Esophagus muscularis mucosa (tissue), 4 donors: Measurements from ENCODE around the gene BAG2.

ENCODE experiments used
- CTCF ChIP-seq, 3 experiments: fragments of 200-600 bp in 2 of 3; fragments of 450-650 bp in 1 of 3; sonication (generic) in 2 of 3; IDR thresholded peaks; one replicate each; pipeline ENCODE4 v1.5.1; 2017 to 2019; ENCODE audit warnings: antibody characterized with exemption in 3 of 3, mild to moderate bottlenecking in 2 of 3, moderate library complexity in 1 of 3
- EP300 ChIP-seq: sonication (generic); formaldehyde crosslinking; IDR thresholded peaks from one replicate; pipeline ENCODE4 v1.6.1; 2017; ENCODE audit warnings: antibody characterized with exemption
- POLR2A ChIP-seq: fragments of 450-650 bp; IDR thresholded peaks from one replicate; pipeline ENCODE4 v1.6.1; 2017; ENCODE audit warnings: antibody characterized with exemption, moderate library complexity, mild to moderate bottlenecking, low read depth
- POLR2AphosphoS5 ChIP-seq, 2 donors: sonication (generic); formaldehyde crosslinking; IDR thresholded peaks; one replicate each; pipeline ENCODE4 v1.6.1; 2017; ENCODE audit warnings: antibody characterized with exemption in 2 of 2

- TF ChIP-seq POLR2A, result peak; percentile 15
- TF ChIP-seq CTCF (IDR thresholded peaks at IDR 0.05), result peak; percentile 26 to 39 (median 35)
- TF ChIP-seq POLR2AphosphoS5 (IDR thresholded peaks at IDR 0.05), result peak; percentile 82 to 93
- TF ChIP-seq EP300, result no peak
These were observed at the start of gene BAG2 for GRCh38 chr6:57172136-57173055.
